ENCODE measurements around the gene PSMA8. TPM values are rescaled to one million over a fixed set of nuclear protein-coding genes. Genes with fewer than 3 reads are reported as not detected.
"Not testable (repeated sequence)": the region's sequence is repeated elsewhere in the genome, so short reads cannot be mapped to it uniquely, and the experiment has no call there.

The PSMA8 gene
- total RNA-seq, 1 experiment from 2014 or later = not detected

- in situ Hi-C loops (cut with HindIII; ENCODE audit: low sequenced_read_pairs) = no loop called here
- DNase-seq (ENCODE audit: low spot score) = no peak
These were observed 30.9 kb downstream of the PSMA8 start for GRCh38 chr18:26164571-26164970.

DNA sequence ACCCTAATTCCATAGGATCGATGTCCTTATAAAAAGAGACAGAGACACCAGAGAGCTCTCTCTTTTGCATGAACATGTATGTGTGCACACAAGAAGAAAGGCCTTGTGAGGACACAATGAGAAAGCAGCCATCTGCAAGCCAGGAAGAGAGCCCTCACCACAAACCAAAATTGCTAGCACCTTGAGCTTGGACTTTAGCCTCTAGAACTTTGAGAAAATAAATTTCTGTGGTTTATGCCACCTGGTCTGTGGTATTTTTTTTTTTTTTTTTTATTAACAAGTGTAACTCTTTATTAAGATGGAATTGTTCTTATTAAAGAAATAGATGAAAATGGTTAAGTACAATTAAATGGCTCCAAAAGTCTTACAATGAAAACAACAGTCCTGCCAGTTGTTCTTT is 33.9 kb downstream of the PSMA8 start:
- in situ Hi-C loops (cut with HindIII; ENCODE audit: low sequenced_read_pairs); DNase-seq (ENCODE audit: low spot score): not testable (repeated sequence)

DNA sequence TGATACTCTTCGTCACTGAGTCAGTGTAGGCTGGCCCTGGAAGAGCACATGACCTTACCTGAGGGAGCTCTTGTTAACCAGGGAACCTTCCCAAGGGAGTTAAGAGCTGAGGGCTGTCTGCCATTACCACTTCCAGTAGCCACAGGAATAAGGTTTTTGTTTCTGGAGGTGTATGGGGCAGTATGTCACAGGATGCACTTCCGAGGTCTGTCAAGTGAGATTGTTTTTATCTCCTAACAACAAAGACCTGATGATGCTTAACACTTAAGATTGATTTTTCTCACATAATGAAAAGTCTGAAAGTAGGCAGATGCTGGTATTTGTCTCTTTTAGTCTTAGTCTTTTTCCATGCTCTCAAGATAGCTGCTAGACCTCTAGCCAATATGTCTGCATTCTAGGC is 41.8 kb downstream of the PSMA8 start:
- DNase-seq (ENCODE audit: low spot score) = no peak
- in situ Hi-C loops (cut with HindIII; ENCODE audit: low sequenced_read_pairs) = no loop called here

- in situ Hi-C loops (cut with HindIII; ENCODE audit: low sequenced_read_pairs) = no loop called here
- no peak for DNase-seq (ENCODE audit: low spot score)
These were observed 42.5 kb downstream of the PSMA8 start for GRCh38 chr18:26176134-26176533.

- no peak for DNase-seq (ENCODE audit: low spot score)
- in situ Hi-C loops (cut with HindIII; ENCODE audit: low sequenced_read_pairs) = no loop called here
These were observed 47.7 kb downstream of the PSMA8 start for GRCh38 chr18:26181343-26181826.

- DNase-seq (ENCODE audit: low spot score) = no peak
- in situ Hi-C loops (cut with HindIII; ENCODE audit: low sequenced_read_pairs) = no loop called here
These were observed 49.9 kb downstream of the PSMA8 start for GRCh38 chr18:26183395-26184112.

- DNase-seq (ENCODE audit: low spot score) = no peak
- in situ Hi-C loops (cut with HindIII; ENCODE audit: low sequenced_read_pairs) = no loop called here
These were observed 51.6 kb downstream of the PSMA8 start for GRCh38 chr18:26185267-26185666.

DNA sequence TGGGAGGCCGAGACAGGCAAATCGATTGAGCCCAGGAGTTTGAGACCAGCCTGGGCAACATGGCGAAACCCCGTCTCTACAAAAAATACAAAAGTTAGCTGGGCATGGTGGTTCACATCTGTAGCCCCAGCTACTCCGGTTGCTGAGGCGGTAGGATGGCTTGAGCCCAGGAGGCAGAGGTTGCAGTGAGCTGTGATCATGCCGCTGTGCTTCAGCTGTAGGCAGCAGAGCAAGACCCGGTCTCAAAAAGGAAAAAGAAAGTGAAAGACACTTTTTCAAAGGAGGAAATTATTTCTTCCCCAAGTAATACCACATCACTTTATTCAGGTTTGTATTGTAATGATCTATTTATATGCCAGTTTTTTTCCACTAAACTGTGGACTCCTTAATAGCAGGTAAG is 56.8 kb downstream of the PSMA8 start:
- in situ Hi-C loops (cut with HindIII; ENCODE audit: low sequenced_read_pairs) = no loop called here
- DNase-seq (ENCODE audit: low spot score) = no peak

- no peak for DNase-seq (ENCODE audit: low spot score)
- in situ Hi-C loops (cut with HindIII; ENCODE audit: low sequenced_read_pairs) = no loop called here
These were observed 58.6 kb downstream of the PSMA8 start for GRCh38 chr18:26192233-26192632.

GRCh38 chr18:26196605-26197004 is 62.9 kb downstream of the PSMA8 start:
- DNase-seq (ENCODE audit: low spot score) = no peak
- in situ Hi-C loops (cut with HindIII; ENCODE audit: low sequenced_read_pairs) = no loop called here

DNA sequence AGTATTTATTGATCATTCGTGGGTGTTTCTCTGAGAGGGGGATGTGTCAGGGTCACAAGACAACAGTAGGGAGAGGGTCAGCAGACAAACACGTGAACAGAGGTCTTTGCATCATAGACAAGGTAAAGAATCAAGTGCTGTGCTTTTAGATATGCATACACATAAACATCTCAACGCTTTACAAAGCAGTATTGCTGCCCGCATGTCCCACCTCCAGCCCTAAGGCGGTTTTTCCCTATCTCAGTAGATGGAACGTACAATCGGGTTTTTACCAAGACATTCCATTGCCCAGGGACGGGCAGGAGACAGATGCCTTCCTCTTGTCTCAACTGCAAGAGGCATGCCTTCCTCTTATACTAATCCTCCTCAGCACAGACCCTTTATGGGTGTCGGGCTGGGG is 68.3 kb downstream of the PSMA8 start:
- in situ Hi-C loops (cut with HindIII; ENCODE audit: low sequenced_read_pairs) = not testable (repeated sequence)

DNA sequence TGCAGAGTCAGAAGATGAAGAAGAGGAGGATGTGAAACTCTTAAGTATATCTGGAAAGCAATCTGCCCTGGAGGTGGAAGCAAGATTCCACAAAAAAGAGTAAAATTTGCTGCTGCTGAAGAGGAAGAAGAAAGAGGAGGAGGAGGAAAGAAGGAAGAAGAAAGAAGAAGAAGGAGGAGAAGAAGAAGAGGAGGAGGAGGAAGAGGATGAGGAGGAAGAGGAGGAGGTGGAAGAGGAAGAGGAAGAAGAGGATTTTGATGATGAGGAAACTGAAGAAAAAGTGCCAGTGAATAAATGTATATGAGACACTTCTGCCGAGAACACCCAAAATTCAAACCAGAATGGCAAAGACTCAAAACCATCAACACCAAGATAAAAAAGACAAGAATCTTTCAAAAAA is 71.6 kb downstream of the PSMA8 start:
- in situ Hi-C loops (cut with HindIII; ENCODE audit: low sequenced_read_pairs) = no loop called here
- no peak for DNase-seq (ENCODE audit: low spot score)

More for the DNA sequence above, 68.3 kb downstream of the PSMA8 start:
- not testable (repeated sequence) for DNase-seq (ENCODE audit: low spot score)

DNA sequence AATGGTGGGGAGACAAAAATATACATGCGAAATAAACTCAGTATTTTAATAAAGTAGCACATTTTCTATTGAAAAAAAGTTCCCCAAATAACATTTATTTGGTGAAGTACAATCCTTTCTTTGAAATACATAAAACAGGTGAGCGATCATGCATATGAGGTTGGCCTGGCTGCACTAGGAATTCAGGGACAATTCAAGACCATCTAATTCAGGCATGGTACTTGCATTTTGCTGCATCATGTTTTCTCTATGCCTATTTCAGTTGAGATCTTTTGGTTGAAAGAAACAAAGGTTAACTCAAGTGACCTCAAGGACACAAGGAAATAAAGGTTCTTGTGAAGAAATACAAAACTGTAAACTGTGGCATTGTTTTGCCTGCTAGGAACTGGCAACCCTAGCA is 72.8 kb downstream of the PSMA8 start:
- no peak for DNase-seq (ENCODE audit: low spot score)
- in situ Hi-C loops (cut with HindIII; ENCODE audit: low sequenced_read_pairs) = no loop called here

DNA sequence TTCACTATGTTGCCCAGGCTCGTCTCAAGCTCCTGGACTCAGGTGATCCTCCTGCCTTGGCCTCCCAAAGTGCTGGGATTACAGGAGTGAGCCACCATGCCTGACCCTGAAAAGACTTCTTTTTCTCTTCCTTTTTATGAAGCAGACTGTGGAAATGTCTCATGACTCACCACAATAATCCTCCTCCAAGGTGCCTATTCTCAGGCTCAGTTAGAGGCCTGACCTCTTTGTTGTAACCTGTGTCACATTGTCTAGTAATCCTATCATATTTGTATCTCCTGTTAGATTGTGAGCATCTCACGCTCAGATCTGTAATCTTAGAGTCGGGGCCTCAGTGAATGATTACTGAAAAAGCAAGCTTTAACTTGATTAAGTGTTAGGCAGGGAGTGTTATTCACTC is 74.3 kb downstream of the PSMA8 start:
- no peak for DNase-seq (ENCODE audit: low spot score)
- in situ Hi-C loops (cut with HindIII; ENCODE audit: low sequenced_read_pairs) = no loop called here

DNA sequence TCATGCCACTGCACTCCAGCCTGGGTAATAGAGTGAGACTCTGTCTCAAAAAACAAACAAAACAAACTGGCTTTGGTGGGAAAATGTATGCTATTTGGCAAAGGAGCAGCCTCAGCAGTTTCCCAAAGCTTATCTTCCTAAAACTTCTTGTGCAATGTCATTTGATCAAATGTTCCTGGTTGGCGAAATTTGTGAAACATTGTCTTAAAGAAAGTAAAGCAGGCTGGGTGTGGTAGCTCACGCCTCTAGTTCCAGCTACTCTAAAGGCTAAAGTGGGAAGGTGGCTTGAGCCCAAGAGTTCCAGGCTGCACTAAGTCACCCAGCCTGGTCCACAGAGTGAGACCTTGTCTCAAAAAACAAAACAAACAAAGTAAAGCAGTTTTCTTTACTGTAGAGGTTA is 75.3 kb downstream of the PSMA8 start:
- in situ Hi-C loops (cut with HindIII; ENCODE audit: low sequenced_read_pairs) = no loop called here
- no peak for DNase-seq (ENCODE audit: low spot score)

DNA sequence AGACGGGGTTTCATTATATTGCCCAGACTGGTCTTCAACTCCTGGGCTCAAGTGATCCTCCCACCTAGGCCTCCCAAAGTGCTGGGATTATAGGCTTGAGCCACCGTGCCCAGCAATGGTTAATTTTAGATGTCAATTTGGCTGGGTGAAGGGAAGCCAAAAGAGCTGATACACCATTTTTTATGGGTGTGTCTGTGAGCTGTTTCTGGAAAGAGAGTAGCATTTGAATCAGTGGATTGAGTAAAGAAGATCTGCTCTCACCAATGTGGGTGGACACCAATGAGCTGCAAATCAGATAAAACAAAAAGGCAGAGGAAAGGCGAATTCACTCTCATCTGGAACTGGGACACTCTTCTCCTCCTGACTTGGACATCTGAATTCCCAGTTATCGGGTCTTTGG is 76.5 kb downstream of the PSMA8 start:
- DNase-seq (ENCODE audit: low spot score) = no peak
- in situ Hi-C loops (cut with HindIII; ENCODE audit: low sequenced_read_pairs) = no loop called here

- in situ Hi-C loops (cut with HindIII; ENCODE audit: low sequenced_read_pairs) = no loop called here
- no peak for DNase-seq (ENCODE audit: low spot score)
These were observed 81.7 kb downstream of the PSMA8 start for GRCh38 chr18:26215247-26215970.

- peak; percentile 6 for DNase-seq (ENCODE audit: low spot score)
- in situ Hi-C loops (cut with HindIII; ENCODE audit: low sequenced_read_pairs) = no loop called here
These were observed 91.5 kb downstream of the PSMA8 start for GRCh38 chr18:26225022-26225693.

DNA sequence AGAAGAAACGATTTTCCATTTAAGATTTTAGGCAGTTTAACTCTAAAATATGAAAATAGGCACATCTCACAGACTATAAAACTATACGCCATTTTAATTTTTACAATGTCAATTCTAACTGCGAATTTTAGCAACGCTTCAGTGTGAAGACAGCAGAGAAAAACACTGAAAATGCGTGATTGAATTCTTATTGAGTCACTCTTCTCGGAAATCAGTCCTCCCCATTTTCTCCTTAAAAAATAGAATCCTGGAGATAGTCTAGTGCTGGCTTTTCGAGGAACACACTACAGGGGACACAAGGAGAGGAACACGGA is 92.2 kb downstream of the PSMA8 start:
- in situ Hi-C loops (cut with HindIII; ENCODE audit: low sequenced_read_pairs) = no loop called here
- no peak for DNase-seq (ENCODE audit: low spot score)
